ENCODE results near the gene MEOX2.

The MEOX2 gene

DNA sequence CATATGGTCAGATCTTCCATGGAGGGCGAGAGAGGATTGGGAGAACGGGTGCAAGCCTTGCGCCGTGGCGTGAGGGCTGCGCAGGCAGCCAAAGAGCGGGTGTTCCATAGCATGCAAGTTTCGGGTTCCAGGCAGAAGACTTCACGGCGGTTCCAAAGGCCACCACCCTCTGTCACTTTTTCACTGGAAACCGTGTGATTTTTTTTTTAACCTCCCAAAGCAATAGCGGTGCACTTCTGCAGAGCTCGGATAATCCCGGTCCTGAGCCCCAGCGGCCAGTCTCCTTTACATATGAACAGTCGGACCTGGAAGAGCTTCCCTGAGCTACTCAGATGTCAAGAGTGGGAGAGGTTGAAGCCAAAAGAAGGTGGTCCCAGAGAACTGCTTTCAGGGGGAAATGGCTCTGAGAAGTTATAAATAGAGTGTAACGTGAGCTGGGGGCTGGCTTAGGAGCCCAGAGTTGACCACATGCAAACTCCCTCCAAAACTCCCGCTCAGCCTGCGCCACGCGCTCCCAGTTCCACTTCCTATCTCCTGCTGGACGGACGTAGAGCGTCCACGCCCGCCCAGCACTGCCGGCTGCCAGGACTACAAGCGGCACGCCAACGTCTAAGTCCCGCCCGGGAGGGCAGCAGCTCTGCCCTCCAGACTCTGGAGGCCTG, at the start of gene MEOX2:
Gene MEOX2 (minus strand): TSS at position 389 of the 662 bp plus-strand sequence. CDS start 281 bp downstream, at position 108.
- peak; percentile 69 for DNase-seq (ENCODE audit: low read depth)

GRCh38 chr7:15729746-15730145, 43.3 kb upstream of the MEOX2 start:
- no peak for DNase-seq (ENCODE audit: low read depth)

DNA sequence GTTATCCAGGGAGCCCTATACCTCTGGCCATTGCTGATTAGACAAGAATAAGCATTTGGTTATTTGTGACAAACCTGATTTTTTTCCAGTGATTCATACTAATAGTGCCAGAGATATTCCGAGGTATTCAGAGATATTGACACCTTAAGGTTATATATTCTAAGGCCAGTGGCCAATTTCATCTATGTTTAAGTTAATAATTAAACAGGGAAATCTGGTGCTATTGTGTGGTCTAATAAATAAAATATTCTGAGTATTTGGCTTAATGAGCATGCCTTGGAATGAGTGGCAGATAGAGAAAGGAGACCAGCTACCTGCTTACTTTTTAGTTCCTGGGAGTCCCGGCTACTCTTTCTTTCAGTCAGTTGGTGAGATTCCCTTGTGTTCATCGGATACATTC, 38.6 kb upstream of the MEOX2 start:
- no peak for DNase-seq (ENCODE audit: low read depth)

DNA sequence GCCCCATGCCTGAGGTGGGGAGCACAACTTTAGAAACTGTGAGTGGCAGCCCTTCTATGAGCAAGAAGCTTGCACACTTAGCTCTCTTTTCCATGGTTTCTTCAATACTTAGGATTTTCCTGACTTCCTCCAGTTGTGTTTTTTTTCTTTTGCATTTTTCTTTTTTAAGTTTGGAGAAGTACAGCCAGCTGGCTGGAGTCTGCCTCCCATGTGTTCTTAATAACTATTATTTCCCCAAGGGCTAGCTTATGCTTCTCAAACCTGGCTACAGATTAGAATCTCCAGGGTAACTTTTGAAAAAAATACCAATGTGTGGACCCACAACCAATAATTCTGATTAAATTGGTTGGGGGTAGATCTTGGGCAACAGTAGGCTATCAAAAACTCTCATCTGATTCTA, 37.4 kb upstream of the MEOX2 start:
- no peak for DNase-seq (ENCODE audit: low read depth)

DNA sequence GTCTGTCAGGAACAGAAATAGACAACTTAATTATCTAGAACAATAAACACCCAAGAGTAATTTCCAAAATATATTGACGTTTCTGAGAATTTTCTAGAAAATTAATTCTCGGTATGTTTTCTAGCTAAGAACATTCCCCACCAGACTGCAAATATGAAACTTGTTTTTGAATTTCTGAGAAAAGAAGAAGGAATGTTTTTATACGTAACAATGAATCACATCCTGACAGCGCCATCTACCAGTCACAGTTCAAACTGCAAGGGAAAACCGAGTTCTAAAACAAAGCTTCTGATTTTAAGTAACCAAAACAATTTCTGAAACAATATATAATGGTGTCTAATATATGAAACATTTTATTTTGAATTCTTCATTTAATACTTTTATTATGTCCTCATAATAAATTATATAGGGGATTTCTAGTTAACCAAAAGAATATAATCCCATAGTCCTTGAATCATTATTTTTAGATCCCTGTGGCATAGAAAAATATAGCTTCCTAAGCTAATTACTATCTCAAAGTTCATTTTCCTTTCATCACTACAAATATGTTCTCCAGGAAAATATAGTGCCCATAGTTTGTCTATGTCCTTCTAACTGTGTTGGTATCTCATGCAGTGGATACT, 34.5 kb upstream of the MEOX2 start:
- DNase-seq (ENCODE audit: low read depth): peak; percentile 65

DNA sequence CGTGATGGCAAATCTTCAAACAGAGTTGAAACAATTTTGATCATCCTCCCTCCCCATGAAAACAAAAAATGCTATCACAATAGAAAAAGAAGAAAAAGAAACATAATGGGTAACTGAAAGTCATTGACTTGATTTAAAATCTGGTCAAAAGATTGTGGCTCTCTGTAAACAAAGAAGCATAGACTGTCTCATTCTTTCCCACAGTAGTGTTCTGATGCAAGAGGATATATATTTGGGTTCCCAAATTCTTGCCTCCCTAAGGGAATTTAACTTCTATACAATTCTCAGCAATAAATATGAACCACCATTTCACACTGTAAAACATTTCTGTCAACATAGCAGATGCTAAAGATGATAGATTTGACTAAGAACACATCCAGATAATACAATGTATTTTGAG, 32.8 kb upstream of the MEOX2 start:
- no peak for DNase-seq (ENCODE audit: low read depth)

- DNase-seq (ENCODE audit: low read depth): no peak
Measured at GRCh38 chr7:15715435-15715834, 29.0 kb upstream of the MEOX2 start.

DNA sequence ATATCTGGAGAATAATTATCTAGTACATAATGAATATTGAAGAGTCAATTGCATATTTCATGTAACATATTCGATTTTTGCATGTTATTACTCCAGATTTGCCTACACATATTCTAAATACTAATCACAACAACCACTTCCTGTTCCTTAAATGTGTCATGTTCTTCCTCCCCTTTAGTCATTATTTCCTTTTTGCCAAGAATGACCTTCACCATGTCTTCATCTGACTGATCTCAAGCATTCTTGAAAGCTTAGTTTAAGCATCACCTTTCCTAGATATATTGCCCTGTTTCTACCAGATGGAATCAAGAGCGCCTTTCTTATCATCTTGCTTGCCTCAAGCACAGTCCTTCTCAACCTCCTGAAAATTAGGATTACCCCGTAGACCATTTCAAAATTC, 23.5 kb upstream of the MEOX2 start:
- DNase-seq (ENCODE audit: low read depth): peak; percentile 79

DNA sequence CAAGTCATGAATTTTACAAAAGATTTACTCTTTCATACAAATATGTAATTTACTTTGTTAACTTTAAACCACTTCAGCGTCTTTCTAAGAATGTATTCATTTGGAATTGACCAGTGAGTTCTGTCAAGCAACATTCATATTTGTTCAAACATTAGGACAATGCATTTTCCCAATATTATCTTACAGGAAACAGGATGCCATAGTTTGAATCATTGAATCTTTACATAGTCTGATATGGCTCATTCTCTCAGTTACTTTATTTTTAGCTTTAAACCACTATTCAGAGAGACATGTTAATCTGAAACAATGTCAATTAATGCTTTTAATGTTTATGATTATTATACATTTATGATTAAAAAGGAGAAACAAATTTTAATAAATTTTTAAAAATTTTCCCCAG, 21.1 kb upstream of the MEOX2 start:
- DNase-seq (ENCODE audit: low read depth): no peak

DNA sequence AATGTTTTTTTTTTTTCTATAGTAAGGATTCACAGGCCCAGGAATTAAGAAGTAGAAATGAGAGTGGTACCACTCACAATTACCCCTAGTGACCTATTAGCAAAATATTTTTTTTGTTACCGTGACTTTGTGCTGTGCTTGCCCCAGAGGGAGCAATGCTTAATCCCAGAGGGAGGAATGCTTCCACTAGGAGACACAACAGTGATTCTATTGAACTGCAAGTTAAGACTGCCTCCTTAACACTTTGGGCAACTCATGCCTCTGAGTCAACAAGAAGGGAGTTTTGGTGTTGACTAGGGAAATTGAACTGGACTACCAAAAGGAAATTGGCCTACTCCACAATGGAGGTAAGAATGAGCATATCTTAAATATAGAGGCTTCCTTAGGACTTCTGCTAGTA, 17.2 kb upstream of the MEOX2 start:
- no peak for DNase-seq (ENCODE audit: low read depth)

DNA sequence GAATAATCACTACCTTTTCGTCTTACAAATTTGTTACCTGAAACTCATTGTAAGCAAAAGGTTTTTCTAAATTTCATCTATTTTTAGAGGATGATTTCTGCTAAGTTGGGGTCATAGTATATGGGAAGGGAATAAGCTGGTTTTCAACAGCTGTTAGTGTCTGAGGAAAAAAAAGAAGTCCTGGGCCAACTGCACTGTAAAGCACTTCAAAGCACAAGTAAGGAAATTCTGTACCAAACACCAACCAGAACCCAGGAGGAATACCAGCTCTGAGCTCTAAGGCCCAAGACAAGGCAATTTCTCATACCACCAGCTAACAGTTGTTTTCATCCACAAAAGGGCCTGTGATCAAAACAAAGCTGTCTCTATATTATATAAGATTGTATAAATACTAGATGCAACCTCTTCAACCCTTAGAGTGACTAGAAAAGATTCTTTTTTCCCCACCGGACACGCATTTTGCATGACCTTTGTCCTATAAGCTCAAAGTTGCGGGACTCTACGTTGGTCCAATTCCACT, 6.1 kb upstream of the MEOX2 start:
- DNase-seq (ENCODE audit: low read depth): no peak

DNA sequence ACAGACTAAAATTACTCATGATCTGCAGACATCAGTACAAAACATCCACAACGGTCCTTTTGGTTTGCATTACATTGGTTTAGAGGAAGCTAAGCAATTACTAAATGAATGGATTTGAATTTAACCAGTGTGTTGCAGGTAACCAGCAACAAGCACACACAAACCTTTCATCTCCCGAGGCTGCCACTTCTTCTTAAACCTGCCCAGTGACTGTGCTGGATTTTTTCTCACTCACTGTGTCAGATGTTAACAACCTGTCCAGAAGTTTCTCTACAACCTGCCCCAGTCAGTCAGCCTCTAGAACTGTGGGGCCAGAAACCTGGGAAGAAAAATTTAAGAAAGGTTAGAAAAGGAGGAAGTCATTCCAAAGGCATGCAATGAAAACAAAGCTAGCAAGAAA, 2.4 kb upstream of the MEOX2 start:
- DNase-seq (ENCODE audit: low read depth): no peak

GRCh38 chr7:15688279-15688626, 1.8 kb upstream of the MEOX2 start:
- no peak for DNase-seq (ENCODE audit: low read depth)

- DNase-seq (ENCODE audit: low read depth): peak; percentile 30
Measured at GRCh38 chr7:15687546-15688278, 1.2 kb upstream of the MEOX2 start.

DNA sequence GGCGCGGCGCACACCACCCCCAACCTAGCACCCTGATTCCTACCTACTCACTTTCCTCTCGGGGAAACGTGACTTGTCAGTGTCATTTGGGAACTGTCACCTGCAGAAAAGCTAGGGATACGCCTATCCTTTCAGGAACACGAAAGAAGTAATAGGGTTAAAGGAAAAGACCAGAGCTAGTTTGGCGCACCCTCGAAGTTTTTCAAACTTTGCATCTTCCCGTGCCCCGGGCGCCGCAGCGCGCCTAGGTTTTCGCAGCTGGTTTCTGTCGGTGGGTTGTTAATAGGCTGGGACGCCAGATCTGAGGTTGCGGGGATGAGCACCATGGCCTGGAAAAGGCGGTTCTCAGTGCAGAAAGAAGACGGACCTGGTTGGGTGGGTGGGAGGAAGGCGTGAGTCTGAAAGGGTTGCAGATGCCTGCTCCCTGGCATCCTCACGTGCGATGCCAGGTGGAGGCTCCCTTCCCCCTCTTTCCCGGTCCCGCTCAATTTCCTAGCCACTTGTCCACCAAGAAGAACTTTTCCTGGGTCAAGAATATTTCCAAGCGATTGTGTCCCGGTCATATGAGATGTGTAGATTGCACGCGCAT, 568 bp upstream of the MEOX2 start:
- DNase-seq (ENCODE audit: low read depth): peak; percentile 12

GRCh38 chr7:15685358-15686294, 857 bp downstream of the MEOX2 start:
- DNase-seq (ENCODE audit: low read depth): peak; percentile 36

- peak; percentile 12 for DNase-seq (ENCODE audit: low read depth)
Measured at GRCh38 chr7:15684871-15685270, 1.6 kb downstream of the MEOX2 start.

DNA sequence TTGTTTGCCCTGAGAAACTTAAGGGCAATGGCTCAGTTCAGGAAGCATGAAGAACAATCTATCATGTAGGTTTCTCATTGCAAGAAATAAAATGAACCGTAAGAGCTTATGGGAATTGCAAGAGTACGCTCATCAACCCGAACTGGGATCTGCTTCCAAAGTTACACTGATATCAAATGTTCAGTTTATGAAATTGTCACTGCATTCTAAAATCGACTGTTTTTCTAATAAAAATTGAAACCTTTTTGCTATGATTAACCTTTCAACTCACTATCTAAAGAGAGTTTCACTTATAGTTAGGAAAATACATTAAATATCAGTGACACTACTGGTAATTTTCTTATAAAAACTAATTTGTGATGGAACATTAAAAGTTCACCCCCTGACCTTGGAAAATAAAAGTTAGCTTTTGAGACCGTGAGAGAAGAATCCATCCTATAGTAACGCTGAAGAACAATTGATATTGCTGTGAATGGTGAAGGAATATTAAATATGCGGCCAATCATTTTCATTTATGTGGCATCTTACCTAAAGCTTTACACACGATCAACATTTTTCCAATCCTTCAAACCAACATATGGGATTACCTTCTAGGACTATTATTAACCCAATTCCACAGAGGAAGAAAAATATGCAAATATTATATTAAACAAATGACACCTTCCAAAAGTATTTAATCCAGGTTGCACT, 2.2 kb downstream of the MEOX2 start:
- DNase-seq (ENCODE audit: low read depth): no peak

DNA sequence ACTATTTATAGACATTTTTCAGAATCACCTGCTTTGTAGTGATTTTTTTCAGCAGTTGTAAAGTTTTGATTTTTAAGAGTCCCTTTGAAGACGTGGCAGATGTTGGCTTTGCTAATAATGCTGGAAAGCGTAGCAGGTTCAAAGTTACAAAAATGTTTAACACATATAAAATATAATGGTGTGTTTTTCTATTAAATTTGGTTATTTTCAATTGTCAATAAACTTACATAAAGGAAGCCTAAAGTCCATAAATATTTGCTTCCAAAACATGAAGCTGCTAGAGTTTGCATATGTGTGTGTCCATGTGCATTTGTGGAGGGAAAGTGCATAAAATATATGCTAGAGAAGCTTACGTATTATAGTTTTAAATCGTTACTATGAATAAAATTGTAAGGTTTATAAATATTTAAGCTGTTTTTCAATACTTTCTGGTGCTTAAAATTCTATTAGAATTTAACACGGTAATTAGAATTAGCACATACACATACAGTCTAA, 3.7 kb downstream of the MEOX2 start:
- no peak for DNase-seq (ENCODE audit: low read depth)

GRCh38 chr7:15682111-15682510, 4.4 kb downstream of the MEOX2 start:
- no peak for DNase-seq (ENCODE audit: low read depth)

DNA sequence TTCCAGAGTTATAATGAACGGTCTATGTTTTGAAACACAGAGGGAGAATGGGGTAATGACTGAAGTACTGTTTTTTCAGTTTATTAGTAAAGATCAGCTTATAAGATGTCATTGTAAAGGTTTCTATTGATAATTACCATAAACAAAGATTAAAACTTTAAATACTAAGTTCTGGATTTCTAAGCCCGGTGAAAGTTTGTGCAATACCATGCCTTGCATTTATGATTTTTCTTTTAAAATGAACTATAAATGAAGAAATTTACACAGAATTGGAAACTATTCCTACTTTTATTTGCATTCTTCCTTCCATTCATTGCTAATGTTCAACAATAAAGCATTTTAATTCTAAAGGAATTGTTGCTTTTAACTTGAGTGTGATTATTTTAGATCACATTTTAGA, 4.9 kb downstream of the MEOX2 start:
- no peak for DNase-seq (ENCODE audit: low read depth)
